HFFc6 (cell line): ENCODE measurements around the gene RTN4. TPM values are rescaled to one million over a fixed set of nuclear protein-coding genes. Genes with fewer than 3 reads are reported as not detected.
A peak's percentile ranks its signal among the peaks of the same experiment; 100 is the strongest.

Source experiments
- DNase-seq: peaks from one replicate; pipeline ENCODE4 v3.0.0-alpha.2; 2018
- H3K27ac Mint-ChIP-seq: 2 replicates; pipeline ENCODE4 v1.8.0; 2020; ENCODE audit warnings: mild to moderate bottlenecking, mixed read lengths
- H3K27me3 Mint-ChIP-seq: 2 replicates; pipeline ENCODE4 v1.8.0; 2021; ENCODE audit warnings: mild to moderate bottlenecking, moderate library complexity, mixed read lengths; ENCODE audit not compliant: insufficient read depth
- H3K36me3 Mint-ChIP-seq: 2 replicates; pipeline ENCODE4 v1.8.0; 2021; ENCODE audit warnings: low read depth, mixed read lengths
- H3K4me1 Mint-ChIP-seq: 2 replicates; pipeline ENCODE4 v1.8.0; 2020; ENCODE audit warnings: low read depth, mixed read lengths
- H3K4me3 Mint-ChIP-seq: 2 replicates; pipeline ENCODE4 v1.8.0; 2020; ENCODE audit warnings: mild to moderate bottlenecking, moderate library complexity, mixed read lengths
- H3K9me3 Mint-ChIP-seq: 2 replicates; pipeline ENCODE4 v1.8.0; 2020; ENCODE audit warnings: mild to moderate bottlenecking, mixed read lengths
- total RNA-seq, 6 experiments: library from RNA; stranded (reverse); fragmentation: NEBNext Ultra II Directional; extraction: Animal tissue kit (Norgen Biotek cat#: 25700); gene quantifications; 2 replicates in 1 of 6; 3 replicates in 5 of 6; pipeline ENCODE4 v1.2.3, GENCODE V29; 2021
- TF ChIP-seq, protein P1 (sequence below): fragments of 200-600 bp; sonication (generic); IDR thresholded peaks from 2 replicates; pipeline ENCODE4 v1.5.0; 2021; ENCODE audit warnings: antibody characterized with exemption, mild to moderate bottlenecking

Gene RTN4
- total RNA-seq, 6 experiments from 2014 or later = 820 to 1,001 (median 831) TPM

DNA sequence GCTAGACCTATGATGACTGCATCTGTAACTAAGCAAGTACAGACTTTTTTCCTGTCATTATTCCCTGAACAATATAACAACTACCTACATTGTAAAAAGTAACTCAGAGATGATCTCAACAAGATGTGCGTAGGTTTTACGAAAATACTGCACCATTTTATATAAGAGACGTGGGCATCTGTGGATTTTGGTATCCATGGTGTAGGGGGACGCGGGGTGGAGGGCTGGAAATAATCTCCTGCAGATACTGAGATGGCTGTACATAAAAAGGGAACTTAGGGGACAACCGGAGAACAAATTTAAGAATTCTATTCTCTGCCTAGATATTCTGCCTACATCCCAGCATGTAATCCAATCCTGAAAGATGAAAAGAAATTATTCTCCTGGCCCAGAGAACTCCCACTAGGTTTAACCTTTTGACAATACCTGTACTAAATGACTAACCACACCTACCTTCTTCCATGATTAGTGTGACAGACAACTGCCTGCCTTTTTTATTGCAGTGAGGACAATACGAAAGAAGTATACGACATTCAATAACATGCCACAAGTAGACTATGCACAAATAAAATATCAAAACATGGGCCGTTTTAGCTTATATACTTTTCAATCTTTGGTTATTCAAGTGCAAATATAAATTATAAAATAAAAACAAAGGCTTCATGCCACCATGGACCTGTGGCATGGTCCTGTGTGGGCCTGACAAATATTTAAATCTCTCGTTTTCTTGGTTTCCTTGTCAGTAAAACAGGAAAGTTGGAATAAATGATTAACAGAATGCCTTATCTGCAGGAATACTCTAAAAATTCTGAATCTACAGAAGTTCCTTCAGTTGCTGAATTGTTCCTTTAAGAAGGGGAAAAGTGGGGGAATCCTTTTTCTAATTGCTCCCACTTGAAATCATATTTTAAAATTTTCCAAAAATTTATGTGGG is 46.3 kb downstream of the RTN4 start:
- Mint-ChIP-seq H3K4me3 (no peak overlapping the region), H3K36me3 (peaks cover 13% of the 10 kb centered on the region), H3K9me3 (no peaks in the 10 kb centered on the region), H3K27me3 (no peaks in the 10 kb centered on the region), H3K4me1 (peaks cover 100% of the 10 kb centered on the region), H3K27ac (peak overlapping the region; percentile 37)
- TF ChIP-seq, protein P1, sequence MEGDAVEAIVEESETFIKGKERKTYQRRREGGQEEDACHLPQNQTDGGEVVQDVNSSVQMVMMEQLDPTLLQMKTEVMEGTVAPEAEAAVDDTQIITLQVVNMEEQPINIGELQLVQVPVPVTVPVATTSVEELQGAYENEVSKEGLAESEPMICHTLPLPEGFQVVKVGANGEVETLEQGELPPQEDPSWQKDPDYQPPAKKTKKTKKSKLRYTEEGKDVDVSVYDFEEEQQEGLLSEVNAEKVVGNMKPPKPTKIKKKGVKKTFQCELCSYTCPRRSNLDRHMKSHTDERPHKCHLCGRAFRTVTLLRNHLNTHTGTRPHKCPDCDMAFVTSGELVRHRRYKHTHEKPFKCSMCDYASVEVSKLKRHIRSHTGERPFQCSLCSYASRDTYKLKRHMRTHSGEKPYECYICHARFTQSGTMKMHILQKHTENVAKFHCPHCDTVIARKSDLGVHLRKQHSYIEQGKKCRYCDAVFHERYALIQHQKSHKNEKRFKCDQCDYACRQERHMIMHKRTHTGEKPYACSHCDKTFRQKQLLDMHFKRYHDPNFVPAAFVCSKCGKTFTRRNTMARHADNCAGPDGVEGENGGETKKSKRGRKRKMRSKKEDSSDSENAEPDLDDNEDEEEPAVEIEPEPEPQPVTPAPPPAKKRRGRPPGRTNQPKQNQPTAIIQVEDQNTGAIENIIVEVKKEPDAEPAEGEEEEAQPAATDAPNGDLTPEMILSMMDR = no peak
- DNase-seq = no peak

DNA sequence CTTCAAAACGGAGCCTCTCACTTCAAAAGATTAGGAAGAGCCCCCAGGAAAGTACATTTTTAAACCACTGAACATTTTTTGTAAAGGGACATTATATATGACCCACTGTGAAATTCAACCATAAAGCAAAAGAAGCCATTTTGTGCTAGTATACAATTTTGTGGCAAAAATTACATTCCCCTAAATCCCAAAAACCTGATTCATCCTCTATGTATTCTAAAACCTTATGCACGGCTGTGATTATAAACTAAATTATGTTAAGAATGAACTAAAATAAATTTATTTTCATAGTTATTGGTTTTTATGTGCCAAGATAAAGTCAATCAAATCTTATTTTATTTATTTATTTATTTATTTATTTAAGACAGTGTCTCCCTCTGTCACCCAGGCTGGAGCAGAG is 48.5 kb downstream of the RTN4 start:
- peaks cover 19% of the 10 kb centered on the region for H3K36me3 Mint-ChIP-seq
- peak overlapping the region; percentile 55 for H3K4me3 Mint-ChIP-seq
- H3K9me3 Mint-ChIP-seq = no peaks in the 10 kb centered on the region
- TF ChIP-seq, protein P1 = no peak
- H3K4me1 Mint-ChIP-seq = peaks cover 100% of the 10 kb centered on the region
- no peak for DNase-seq
- H3K27ac Mint-ChIP-seq = peak overlapping the region; percentile 72
- no peaks in the 10 kb centered on the region for H3K27me3 Mint-ChIP-seq

DNA sequence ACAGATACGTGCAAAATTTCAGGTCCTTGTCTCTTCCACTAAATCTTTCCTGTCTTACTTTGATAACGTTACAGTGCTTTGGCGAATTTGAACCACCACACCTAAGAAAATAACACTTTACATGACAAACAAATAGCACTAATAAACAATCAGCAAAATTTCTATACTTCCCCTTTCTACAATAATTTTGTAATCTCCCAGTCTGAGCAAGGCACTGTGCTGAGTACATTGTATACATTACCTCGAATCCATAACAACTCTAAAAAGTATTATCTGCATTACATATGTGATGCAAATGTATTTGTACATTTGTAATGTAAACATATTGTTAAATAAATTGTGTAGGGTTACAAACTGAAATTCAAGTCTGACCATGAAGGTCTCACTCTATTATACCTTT is 49.9 kb downstream of the RTN4 start:
- Mint-ChIP-seq H3K27ac (peak overlapping the region; percentile 62), H3K9me3 (no peaks in the 10 kb centered on the region), H3K4me3 (peak overlapping the region; percentile 79), H3K36me3 (peaks cover 30% of the 10 kb centered on the region), H3K4me1 (peaks cover 100% of the 10 kb centered on the region), H3K27me3 (no peaks in the 10 kb centered on the region)
- TF ChIP-seq, protein P1 = no peak
- no peak for DNase-seq

DNA sequence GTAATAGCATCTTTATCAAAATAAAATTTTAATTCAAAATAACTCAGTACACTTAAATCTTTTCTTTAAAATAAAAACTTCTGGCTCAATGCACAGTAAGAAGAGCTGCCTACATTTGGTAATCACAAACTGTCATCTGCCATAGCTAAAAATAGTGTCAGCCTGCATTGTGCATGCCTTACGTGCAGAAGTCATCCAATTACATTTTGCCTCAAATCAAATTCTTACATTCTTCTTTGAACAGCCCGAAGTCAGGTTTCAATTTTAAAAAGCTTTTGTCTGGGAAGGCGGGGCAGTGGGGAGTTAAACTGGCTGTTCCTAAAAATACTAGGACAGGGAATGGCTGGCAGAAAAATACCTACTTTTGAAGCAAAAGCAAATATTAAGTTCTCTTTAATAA is 51.1 kb downstream of the RTN4 start:
- Mint-ChIP-seq H3K9me3 (no peaks in the 10 kb centered on the region), H3K4me1 (peaks cover 96% of the 10 kb centered on the region), H3K27me3 (peaks cover 3% of the 10 kb centered on the region; the same call in 1 of the 2 replicates), H3K36me3 (peaks cover 28% of the 10 kb centered on the region), H3K4me3 (peak overlapping the region; percentile 79), H3K27ac (peak overlapping the region; percentile 68)
- peak; percentile 73 for DNase-seq
- TF ChIP-seq, protein P1 = no peak

DNA sequence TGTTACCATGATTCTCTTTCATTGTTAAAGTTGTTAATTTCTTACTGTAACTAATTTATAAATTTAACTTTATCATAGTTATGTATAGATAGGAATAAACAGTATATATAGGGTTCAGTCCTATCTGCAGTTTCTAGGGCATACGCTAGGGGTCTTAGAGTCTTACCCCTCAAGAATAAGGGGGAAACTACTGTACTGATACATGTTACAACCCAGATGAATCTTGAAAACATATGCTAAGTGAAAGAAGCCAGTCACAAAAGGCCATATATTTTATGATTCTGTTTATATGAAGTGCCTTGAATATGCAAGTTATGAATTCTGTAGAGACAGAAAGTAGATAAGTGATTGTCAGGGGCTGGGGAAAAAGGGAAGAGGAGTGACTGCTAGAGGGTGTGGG is 52.4 kb downstream of the RTN4 start:
- Mint-ChIP-seq H3K27me3 (peaks cover 3% of the 10 kb centered on the region; the same call in 1 of the 2 replicates), H3K27ac (peak overlapping the region; percentile 68), H3K9me3 (no peaks in the 10 kb centered on the region), H3K4me3 (peak overlapping the region; percentile 79), H3K36me3 (peaks cover 35% of the 10 kb centered on the region), H3K4me1 (peaks cover 95% of the 10 kb centered on the region)
- TF ChIP-seq, protein P1 = no peak
- no peak for DNase-seq
